Ammon's horn (tissue), 1 donor: ENCODE results near the gene DLG2.

Source experiments
- DNase-seq: peaks from one replicate; pipeline ENCODE4 v3.0.0-alpha.2; 2016; ENCODE audit warnings: low spot score

DLG2 gene

GRCh38 chr11:84465040-84465439 is 1162.1 kb downstream of the DLG2 start:
- peak; percentile 36 for DNase-seq

GRCh38 chr11:84455691-84456090 is 1171.5 kb downstream of the DLG2 start:
- DNase-seq: no peak

GRCh38 chr11:84452211-84452610 is 1174.9 kb downstream of the DLG2 start:
- DNase-seq: no peak

- no peak for DNase-seq
Observed at GRCh38 chr11:84438565-84438964, 1188.6 kb downstream of the DLG2 start.

GRCh38 chr11:84437071-84437980 is 1189.8 kb downstream of the DLG2 start:
- peak; percentile 47 for DNase-seq

GRCh38 chr11:84430661-84431060 is 1196.5 kb downstream of the DLG2 start:
- DNase-seq: no peak

- DNase-seq: no peak
Observed at GRCh38 chr11:84425673-84426072, 1201.5 kb downstream of the DLG2 start.

GRCh38 chr11:84420271-84420670 is 1206.9 kb downstream of the DLG2 start:
- DNase-seq: no peak

- DNase-seq: no peak
Observed at GRCh38 chr11:84419616-84420015, 1207.5 kb downstream of the DLG2 start.

GRCh38 chr11:84414920-84415319 is 1212.2 kb downstream of the DLG2 start:
- no peak for DNase-seq

- no peak for DNase-seq
Observed at GRCh38 chr11:84413549-84413948, 1213.6 kb downstream of the DLG2 start.

- no peak for DNase-seq
Observed at GRCh38 chr11:84412862-84413261, 1214.3 kb downstream of the DLG2 start.

- DNase-seq: no peak
Observed at GRCh38 chr11:84408946-84409411, 1218.2 kb downstream of the DLG2 start.

GRCh38 chr11:84407091-84407490 is 1220.1 kb downstream of the DLG2 start:
- DNase-seq: no peak

GRCh38 chr11:84398017-84398626 is 1229.0 kb downstream of the DLG2 start:
- DNase-seq: peak; percentile 40

- DNase-seq: no peak
Observed at GRCh38 chr11:84396521-84396920, 1230.6 kb downstream of the DLG2 start.

- no peak for DNase-seq
Observed at GRCh38 chr11:84390441-84391078, 1236.6 kb downstream of the DLG2 start.

GRCh38 chr11:84389696-84390095 is 1237.4 kb downstream of the DLG2 start:
- no peak for DNase-seq

- peak; percentile 73 for DNase-seq
Observed at GRCh38 chr11:84384731-84385130, 1242.4 kb downstream of the DLG2 start.

GRCh38 chr11:84383576-84383975 is 1243.6 kb downstream of the DLG2 start:
- DNase-seq: peak; percentile 12

GRCh38 chr11:84381666-84382065 is 1245.5 kb downstream of the DLG2 start:
- no peak for DNase-seq

GRCh38 chr11:84372381-84372950 is 1254.7 kb downstream of the DLG2 start:
- DNase-seq: no peak
